ENCODE results near the gene CACNG4. TPM values are rescaled to one million over a fixed set of nuclear protein-coding genes. Genes with fewer than 3 reads are reported as not detected.
"Not testable (repeated sequence)": the region's sequence is repeated elsewhere in the genome, so short reads cannot be mapped to it uniquely, and the experiment has no call there.

Gene CACNG4
- polyA plus RNA-seq, 1 donor = 5.1 TPM

GRCh38 chr17:66971730-66972441, 7.4 kb downstream of the CACNG4 start:
- Histone ChIP-seq H3K9me3 (ENCODE audit: control insufficient read depth, low read depth, low read length) (no peaks in the 10 kb centered on the region), H3K4me3 (ENCODE audit: low read length) (no peak overlapping the region), H3K27ac (ENCODE audit: low read length) (no peak overlapping the region), H3K4me1 (ENCODE audit: control insufficient read depth, insufficient read depth, low read length) (no peaks in the 10 kb centered on the region), H3K36me3 (ENCODE audit: control insufficient read depth, insufficient read depth, low read length) (no peaks in the 10 kb centered on the region), H3K27me3 (ENCODE audit: control insufficient read depth, insufficient read depth, low read length) (peaks cover 22% of the 10 kb centered on the region)
- DNase-seq = no peak
- WGBS (ENCODE audit: insufficient coverage, low lambda C conversion rate) = no CpG with 5 or more reads among the region's 15 CpGs

GRCh38 chr17:66972442-66972830, 7.9 kb downstream of the CACNG4 start:
- not testable (repeated sequence) for DNase-seq; H3K9me3 ChIP-seq (ENCODE audit: control insufficient read depth, low read depth, low read length); H3K4me1 ChIP-seq (ENCODE audit: control insufficient read depth, insufficient read depth, low read length); H3K4me3 ChIP-seq (ENCODE audit: low read length); H3K36me3 ChIP-seq (ENCODE audit: control insufficient read depth, insufficient read depth, low read length); H3K27ac ChIP-seq (ENCODE audit: low read length)
- H3K27me3 ChIP-seq (ENCODE audit: control insufficient read depth, insufficient read depth, low read length) = peaks cover 16% of the 10 kb centered on the region
- no CpG with 5 or more reads among the region's 10 CpGs for WGBS (ENCODE audit: insufficient coverage, low lambda C conversion rate)

- H3K9me3 ChIP-seq (ENCODE audit: control insufficient read depth, low read depth, low read length) = no peaks in the 10 kb centered on the region
- no peak overlapping the region for H3K27ac ChIP-seq (ENCODE audit: low read length)
- 100% methylated on average over 1 of the region's 3 CpGs for WGBS (ENCODE audit: insufficient coverage, low lambda C conversion rate)
- DNase-seq = no peak
- H3K4me1 ChIP-seq (ENCODE audit: control insufficient read depth, insufficient read depth, low read length) = no peaks in the 10 kb centered on the region
- H3K36me3 ChIP-seq (ENCODE audit: control insufficient read depth, insufficient read depth, low read length) = no peaks in the 10 kb centered on the region
- no peak overlapping the region for H3K4me3 ChIP-seq (ENCODE audit: low read length)
- peaks cover 13% of the 10 kb centered on the region for H3K27me3 ChIP-seq (ENCODE audit: control insufficient read depth, insufficient read depth, low read length)
These were observed 10.7 kb downstream of the CACNG4 start for GRCh38 chr17:66975188-66975587.

- Histone ChIP-seq H3K27ac (ENCODE audit: low read length) (no peak overlapping the region), H3K27me3 (ENCODE audit: control insufficient read depth, insufficient read depth, low read length) (peaks cover 13% of the 10 kb centered on the region), H3K4me1 (ENCODE audit: control insufficient read depth, insufficient read depth, low read length) (no peaks in the 10 kb centered on the region), H3K4me3 (ENCODE audit: low read length) (no peak overlapping the region), H3K36me3 (ENCODE audit: control insufficient read depth, insufficient read depth, low read length) (no peaks in the 10 kb centered on the region), H3K9me3 (ENCODE audit: control insufficient read depth, low read depth, low read length) (no peaks in the 10 kb centered on the region)
- 40% methylated on average over 3 of the region's 14 CpGs for WGBS (ENCODE audit: insufficient coverage, low lambda C conversion rate)
- no peak for DNase-seq
These were observed 11.3 kb downstream of the CACNG4 start for GRCh38 chr17:66975614-66976378.

GRCh38 chr17:66976379-66976663, 11.8 kb downstream of the CACNG4 start:
- DNase-seq = no peak

GRCh38 chr17:66976781-66977201, 12.3 kb downstream of the CACNG4 start:
- no peaks in the 10 kb centered on the region for H3K9me3 ChIP-seq (ENCODE audit: control insufficient read depth, low read depth, low read length)
- no peaks in the 10 kb centered on the region for H3K4me1 ChIP-seq (ENCODE audit: control insufficient read depth, insufficient read depth, low read length)
- no peak overlapping the region for H3K27ac ChIP-seq (ENCODE audit: low read length)
- peaks cover 13% of the 10 kb centered on the region for H3K27me3 ChIP-seq (ENCODE audit: control insufficient read depth, insufficient read depth, low read length)
- H3K4me3 ChIP-seq (ENCODE audit: low read length) = no peak overlapping the region
- no CpG with 5 or more reads among the region's 11 CpGs for WGBS (ENCODE audit: insufficient coverage, low lambda C conversion rate)
- no peak for DNase-seq
- H3K36me3 ChIP-seq (ENCODE audit: control insufficient read depth, insufficient read depth, low read length) = no peaks in the 10 kb centered on the region

More at GRCh38 chr17:66976379-66976663, 11.8 kb downstream of the CACNG4 start:
- WGBS (ENCODE audit: insufficient coverage, low lambda C conversion rate) = no CpG with 5 or more reads among the region's 2 CpGs
- peaks cover 13% of the 10 kb centered on the region for H3K27me3 ChIP-seq (ENCODE audit: control insufficient read depth, insufficient read depth, low read length)
- H3K9me3 ChIP-seq (ENCODE audit: control insufficient read depth, low read depth, low read length) = no peaks in the 10 kb centered on the region
- H3K36me3 ChIP-seq (ENCODE audit: control insufficient read depth, insufficient read depth, low read length) = no peaks in the 10 kb centered on the region
- H3K4me1 ChIP-seq (ENCODE audit: control insufficient read depth, insufficient read depth, low read length) = no peaks in the 10 kb centered on the region
- H3K4me3 ChIP-seq (ENCODE audit: low read length) = no peak overlapping the region
- no peak overlapping the region for H3K27ac ChIP-seq (ENCODE audit: low read length)

- H3K27me3 ChIP-seq (ENCODE audit: control insufficient read depth, insufficient read depth, low read length) = peaks cover 9% of the 10 kb centered on the region
- no peak overlapping the region for H3K27ac ChIP-seq (ENCODE audit: low read length)
- no peak for DNase-seq
- 100% methylated on average over 1 of the region's 19 CpGs for WGBS (ENCODE audit: insufficient coverage, low lambda C conversion rate)
- H3K4me1 ChIP-seq (ENCODE audit: control insufficient read depth, insufficient read depth, low read length) = no peaks in the 10 kb centered on the region
- no peak overlapping the region for H3K4me3 ChIP-seq (ENCODE audit: low read length)
- no peaks in the 10 kb centered on the region for H3K36me3 ChIP-seq (ENCODE audit: control insufficient read depth, insufficient read depth, low read length)
- H3K9me3 ChIP-seq (ENCODE audit: control insufficient read depth, low read depth, low read length) = no peaks in the 10 kb centered on the region
These were observed 14.1 kb downstream of the CACNG4 start for GRCh38 chr17:66978514-66979061.

- WGBS (ENCODE audit: insufficient coverage, low lambda C conversion rate) = 100% methylated on average over 1 of the region's 7 CpGs
- peaks cover 5% of the 10 kb centered on the region for H3K27me3 ChIP-seq (ENCODE audit: control insufficient read depth, insufficient read depth, low read length)
- H3K36me3 ChIP-seq (ENCODE audit: control insufficient read depth, insufficient read depth, low read length) = no peaks in the 10 kb centered on the region
- no peak overlapping the region for H3K4me3 ChIP-seq (ENCODE audit: low read length)
- no peak overlapping the region for H3K27ac ChIP-seq (ENCODE audit: low read length)
- no peaks in the 10 kb centered on the region for H3K9me3 ChIP-seq (ENCODE audit: control insufficient read depth, low read depth, low read length)
- no peaks in the 10 kb centered on the region for H3K4me1 ChIP-seq (ENCODE audit: control insufficient read depth, insufficient read depth, low read length)
- no peak for DNase-seq
These were observed 16.4 kb downstream of the CACNG4 start for GRCh38 chr17:66980896-66981295.

GRCh38 chr17:66981983-66982508, 17.5 kb downstream of the CACNG4 start:
- Histone ChIP-seq H3K4me1 (ENCODE audit: control insufficient read depth, insufficient read depth, low read length) (no peaks in the 10 kb centered on the region), H3K27me3 (ENCODE audit: control insufficient read depth, insufficient read depth, low read length) (peaks cover 5% of the 10 kb centered on the region), H3K9me3 (ENCODE audit: control insufficient read depth, low read depth, low read length) (no peaks in the 10 kb centered on the region), H3K27ac (ENCODE audit: low read length) (no peak overlapping the region), H3K4me3 (ENCODE audit: low read length) (no peak overlapping the region), H3K36me3 (ENCODE audit: control insufficient read depth, insufficient read depth, low read length) (no peaks in the 10 kb centered on the region)
- 90% methylated on average over 2 of the region's 14 CpGs for WGBS (ENCODE audit: insufficient coverage, low lambda C conversion rate)
- no peak for DNase-seq

- no peak for DNase-seq
- Histone ChIP-seq H3K4me3 (ENCODE audit: low read length) (no peak overlapping the region), H3K27me3 (ENCODE audit: control insufficient read depth, insufficient read depth, low read length) (peaks cover 7% of the 10 kb centered on the region)
These were observed 19.0 kb downstream of the CACNG4 start for GRCh38 chr17:66983414-66984021.

More at GRCh38 chr17:66983414-66984021, 19.0 kb downstream of the CACNG4 start:
- Histone ChIP-seq H3K4me1 (ENCODE audit: control insufficient read depth, insufficient read depth, low read length) (no peaks in the 10 kb centered on the region), H3K27ac (ENCODE audit: low read length) (no peak overlapping the region), H3K36me3 (ENCODE audit: control insufficient read depth, insufficient read depth, low read length) (no peaks in the 10 kb centered on the region), H3K9me3 (ENCODE audit: control insufficient read depth, low read depth, low read length) (no peaks in the 10 kb centered on the region)
- no CpG with 5 or more reads among the region's 14 CpGs for WGBS (ENCODE audit: insufficient coverage, low lambda C conversion rate)
